Stomach (tissue), 4 donors: ENCODE data around the gene SGPL1.

Experiments used
- POLR2AphosphoS5 ChIP-seq, 3 donors: sonication (generic); formaldehyde crosslinking; IDR thresholded peaks; one replicate each; pipeline ENCODE4 v1.6.1; 2016; ENCODE audit warnings: antibody characterized with exemption in 3 of 3
- TF ChIP-seq, protein P1 (sequence below), 7 experiments: fragments of 450-650 bp in 4 of 7; fragments of 200-600 bp in 3 of 7; sonication (generic) in 3 of 7; IDR thresholded peaks; one replicate each; pipeline ENCODE4 v1.5.1; 2016 to 2019; ENCODE audit warnings: antibody characterized with exemption in 7 of 7, control low read depth in 2 of 7, mild to moderate bottlenecking in 1 of 7

DNA sequence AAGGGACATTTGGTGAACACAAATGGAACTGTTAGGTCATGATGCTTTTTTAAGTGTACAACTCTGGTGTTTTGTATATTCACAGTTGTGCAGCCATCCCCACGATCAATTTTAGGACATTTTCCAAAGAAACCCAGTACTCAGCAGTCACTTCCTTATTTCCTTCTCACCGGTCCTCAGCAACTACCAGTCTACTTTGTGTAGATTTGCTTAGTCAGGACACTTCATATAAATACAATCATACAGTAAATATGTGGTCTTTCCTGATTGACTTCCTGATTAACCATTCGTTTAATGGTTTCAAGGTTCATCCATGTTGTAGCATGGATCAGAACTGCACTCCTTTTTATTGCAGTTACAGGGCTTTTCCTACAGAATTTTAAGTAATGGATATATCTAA lies 14.4 kb downstream of the SGPL1 start:
- TF ChIP-seq, protein P1, sequence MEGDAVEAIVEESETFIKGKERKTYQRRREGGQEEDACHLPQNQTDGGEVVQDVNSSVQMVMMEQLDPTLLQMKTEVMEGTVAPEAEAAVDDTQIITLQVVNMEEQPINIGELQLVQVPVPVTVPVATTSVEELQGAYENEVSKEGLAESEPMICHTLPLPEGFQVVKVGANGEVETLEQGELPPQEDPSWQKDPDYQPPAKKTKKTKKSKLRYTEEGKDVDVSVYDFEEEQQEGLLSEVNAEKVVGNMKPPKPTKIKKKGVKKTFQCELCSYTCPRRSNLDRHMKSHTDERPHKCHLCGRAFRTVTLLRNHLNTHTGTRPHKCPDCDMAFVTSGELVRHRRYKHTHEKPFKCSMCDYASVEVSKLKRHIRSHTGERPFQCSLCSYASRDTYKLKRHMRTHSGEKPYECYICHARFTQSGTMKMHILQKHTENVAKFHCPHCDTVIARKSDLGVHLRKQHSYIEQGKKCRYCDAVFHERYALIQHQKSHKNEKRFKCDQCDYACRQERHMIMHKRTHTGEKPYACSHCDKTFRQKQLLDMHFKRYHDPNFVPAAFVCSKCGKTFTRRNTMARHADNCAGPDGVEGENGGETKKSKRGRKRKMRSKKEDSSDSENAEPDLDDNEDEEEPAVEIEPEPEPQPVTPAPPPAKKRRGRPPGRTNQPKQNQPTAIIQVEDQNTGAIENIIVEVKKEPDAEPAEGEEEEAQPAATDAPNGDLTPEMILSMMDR (IDR thresholded peaks at IDR 0.05), result no peak
- no peak for TF ChIP-seq POLR2AphosphoS5 (IDR thresholded peaks at IDR 0.05)
